ENCODE results near the gene GJA1.

Gene GJA1

DNA sequence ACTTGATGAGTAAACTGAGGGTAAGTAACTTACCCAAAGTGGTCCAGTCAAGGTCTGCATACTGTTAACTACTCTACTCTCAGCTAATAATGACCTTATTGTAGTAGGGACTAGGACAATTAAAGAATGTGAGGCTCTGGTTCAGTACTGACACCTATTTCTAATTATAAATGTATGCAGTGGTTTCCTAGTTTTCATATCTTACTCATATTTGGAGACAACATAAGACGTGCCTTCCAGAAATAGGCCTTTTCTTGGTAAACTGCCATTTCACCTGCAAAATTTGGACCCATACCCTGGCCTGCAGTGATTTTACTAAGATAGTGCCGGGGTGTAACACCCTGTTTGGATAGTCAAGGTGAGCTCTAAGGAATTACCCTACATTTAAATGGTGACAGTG is 24.7 kb downstream of the GJA1 start:
- TF ChIP-seq, protein P1, sequence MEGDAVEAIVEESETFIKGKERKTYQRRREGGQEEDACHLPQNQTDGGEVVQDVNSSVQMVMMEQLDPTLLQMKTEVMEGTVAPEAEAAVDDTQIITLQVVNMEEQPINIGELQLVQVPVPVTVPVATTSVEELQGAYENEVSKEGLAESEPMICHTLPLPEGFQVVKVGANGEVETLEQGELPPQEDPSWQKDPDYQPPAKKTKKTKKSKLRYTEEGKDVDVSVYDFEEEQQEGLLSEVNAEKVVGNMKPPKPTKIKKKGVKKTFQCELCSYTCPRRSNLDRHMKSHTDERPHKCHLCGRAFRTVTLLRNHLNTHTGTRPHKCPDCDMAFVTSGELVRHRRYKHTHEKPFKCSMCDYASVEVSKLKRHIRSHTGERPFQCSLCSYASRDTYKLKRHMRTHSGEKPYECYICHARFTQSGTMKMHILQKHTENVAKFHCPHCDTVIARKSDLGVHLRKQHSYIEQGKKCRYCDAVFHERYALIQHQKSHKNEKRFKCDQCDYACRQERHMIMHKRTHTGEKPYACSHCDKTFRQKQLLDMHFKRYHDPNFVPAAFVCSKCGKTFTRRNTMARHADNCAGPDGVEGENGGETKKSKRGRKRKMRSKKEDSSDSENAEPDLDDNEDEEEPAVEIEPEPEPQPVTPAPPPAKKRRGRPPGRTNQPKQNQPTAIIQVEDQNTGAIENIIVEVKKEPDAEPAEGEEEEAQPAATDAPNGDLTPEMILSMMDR (IDR thresholded peaks at IDR 0.05; ENCODE audit: control extremely low read depth, extremely low read depth, low read depth, missing control alignments), result no peak
- no peak for DNase-seq (ENCODE audit: extremely low spot score)
- POLR2A ChIA-PET, result no interaction called here
- CTCF ChIA-PET, result interaction anchor here (1.3 to 1.8 kb wide), 2 partner anchors 14 to 15 kb away, joined by 4 read pairs; no protein-coding TSS in a partner anchor

DNA sequence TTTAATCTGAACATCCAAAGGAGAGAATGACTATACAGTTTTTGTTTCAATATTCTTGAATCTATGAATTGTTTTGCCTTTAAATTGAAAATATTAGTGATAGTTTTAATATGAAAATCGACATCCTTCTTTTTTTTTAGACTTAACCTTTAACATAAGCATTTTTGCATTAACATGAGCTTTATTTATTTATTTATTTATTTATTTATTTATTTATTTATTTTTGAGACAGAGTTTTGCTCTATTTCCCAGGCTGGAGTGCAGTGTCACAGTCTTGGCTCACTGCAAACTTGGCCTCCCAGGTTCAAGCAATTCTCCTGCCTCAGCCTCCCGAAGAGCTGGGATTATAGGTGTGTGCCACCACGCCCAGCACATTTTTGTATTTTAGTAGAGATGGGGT is 27.6 kb downstream of the GJA1 start:
- POLR2A ChIA-PET, result no interaction called here
- TF ChIP-seq, protein P1 (IDR thresholded peaks at IDR 0.05; ENCODE audit: control extremely low read depth, extremely low read depth, low read depth, missing control alignments), result no peak
- CTCF ChIA-PET, result interaction anchor here (1.5 kb wide), 1 partner anchor 11 kb away, joined by 4 read pairs; no protein-coding TSS in a partner anchor
- no peak for DNase-seq (ENCODE audit: extremely low spot score)

DNA sequence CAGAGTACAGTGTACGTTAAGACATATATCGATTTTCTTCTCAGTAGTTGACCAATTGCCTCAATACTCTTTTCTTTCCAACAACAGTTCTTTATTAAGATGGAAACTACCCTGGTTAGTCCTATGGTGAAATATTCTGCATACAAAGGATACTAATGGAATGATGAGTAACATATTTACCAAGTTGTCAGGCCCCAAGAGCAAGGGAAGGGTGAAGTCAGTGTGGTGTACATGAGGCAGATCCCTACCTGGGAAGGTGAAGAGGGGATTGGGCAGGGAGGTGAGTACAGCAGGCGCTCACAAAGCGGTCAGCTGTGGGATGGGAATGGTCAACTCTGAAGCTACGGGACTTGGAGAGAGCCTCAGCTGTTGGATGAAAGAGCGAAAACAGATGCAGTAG is 29.7 kb downstream of the GJA1 start:
- ChIA-PET CTCF (no interaction called here), POLR2A (no interaction called here)
- no peak for DNase-seq (ENCODE audit: extremely low spot score)
- TF ChIP-seq, protein P1 (IDR thresholded peaks at IDR 0.05; ENCODE audit: control extremely low read depth, extremely low read depth, low read depth, missing control alignments), result no peak

DNA sequence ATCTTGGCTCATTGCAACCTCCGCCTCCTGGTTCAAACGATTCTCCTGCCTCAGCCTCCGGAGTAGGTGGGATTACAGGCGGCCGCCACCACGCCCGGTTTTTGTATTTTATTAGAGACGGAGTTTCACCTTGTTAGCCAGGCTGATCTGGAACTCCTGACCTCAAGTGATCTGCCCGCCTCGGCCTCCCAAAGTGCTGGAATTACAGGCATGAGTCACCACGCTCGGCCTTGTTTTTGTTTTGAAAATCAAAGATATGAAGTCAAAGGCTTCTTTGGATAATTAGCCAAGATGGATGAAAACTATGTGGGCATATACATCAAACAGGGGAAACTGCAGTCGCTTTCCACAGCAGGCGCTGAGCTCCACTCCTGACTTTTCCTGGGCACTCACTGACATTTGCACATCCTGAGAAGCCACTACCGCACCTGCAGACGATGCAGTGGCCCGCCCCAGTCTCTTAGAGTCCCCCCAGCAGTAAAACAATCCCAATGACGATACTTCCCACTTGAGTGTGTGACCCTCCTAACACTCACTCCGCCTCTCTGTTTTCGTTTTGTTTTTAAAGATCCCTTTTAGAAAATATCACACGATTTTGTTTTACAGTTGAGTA is 44.1 kb downstream of the GJA1 start:
- CTCF ChIA-PET, result no interaction called here
- POLR2A ChIA-PET, result no interaction called here
- no peak for DNase-seq (ENCODE audit: extremely low spot score)
- TF ChIP-seq, protein P1 (IDR thresholded peaks at IDR 0.05; ENCODE audit: control extremely low read depth, extremely low read depth, low read depth, missing control alignments), result no peak

DNA sequence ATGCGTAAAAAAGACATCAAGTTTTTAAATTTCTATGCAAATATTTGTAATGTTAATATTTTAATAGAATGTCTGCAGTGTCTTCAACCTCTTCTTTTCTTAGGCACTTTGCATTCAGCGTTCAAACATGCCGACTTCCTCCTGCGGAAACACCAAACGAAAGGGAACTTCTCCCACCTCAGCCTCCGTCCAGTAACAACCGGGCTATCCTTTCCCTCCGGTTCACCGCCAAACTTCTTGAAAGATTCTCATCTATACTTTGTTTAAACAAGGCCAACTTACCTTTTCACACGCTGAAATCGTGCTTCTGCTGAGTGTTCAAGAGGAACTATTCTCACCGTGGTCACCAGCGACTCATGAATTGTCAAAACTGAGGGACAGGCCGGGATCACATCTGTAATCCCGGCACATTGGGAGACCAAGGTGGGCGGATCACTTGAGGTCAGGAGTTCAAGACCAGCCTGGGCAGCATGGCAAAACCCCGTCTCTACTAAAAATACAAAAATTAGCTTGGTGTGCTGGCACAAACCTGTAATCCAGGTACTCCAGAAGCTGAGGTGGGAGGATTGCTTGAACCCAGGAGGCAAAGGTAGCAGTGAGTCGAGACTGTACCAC is 44.8 kb downstream of the GJA1 start:
- TF ChIP-seq, protein P1 (IDR thresholded peaks at IDR 0.05; ENCODE audit: control extremely low read depth, extremely low read depth, low read depth, missing control alignments), result no peak
- CTCF ChIA-PET, result no interaction called here
- POLR2A ChIA-PET, result no interaction called here
- DNase-seq (ENCODE audit: extremely low spot score), result no peak

DNA sequence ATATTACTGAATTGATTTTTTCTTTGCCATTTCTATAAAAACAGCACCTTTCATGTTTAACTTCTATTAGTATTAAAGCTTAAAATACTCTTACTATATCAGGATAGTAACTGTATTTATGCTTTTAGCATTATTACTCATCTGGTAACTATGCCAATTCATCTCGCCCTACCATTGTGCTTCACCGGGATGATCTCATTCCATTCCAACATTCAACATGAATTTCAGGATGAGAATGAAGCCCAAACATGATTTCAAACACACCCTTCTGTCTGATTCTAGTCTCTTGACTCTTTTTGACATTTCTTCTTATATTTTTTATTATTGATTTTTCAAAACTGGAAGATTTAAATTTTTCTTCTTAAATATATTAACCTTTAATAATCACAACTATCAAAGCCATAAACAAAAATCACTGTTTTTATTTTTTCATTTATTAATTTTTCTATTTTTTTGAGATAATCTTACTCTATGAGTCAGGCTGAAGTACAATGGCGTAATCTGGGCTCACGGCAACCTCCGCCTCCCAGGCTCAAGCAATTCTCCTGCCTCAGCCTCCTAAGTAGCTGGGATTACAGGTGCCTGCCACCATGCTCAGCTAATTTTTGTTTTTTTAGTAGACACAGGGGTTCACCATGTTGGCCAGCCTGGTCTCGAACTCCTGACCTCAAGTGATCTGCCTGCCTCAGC is 46.7 kb downstream of the GJA1 start:
- TF ChIP-seq, protein P1 (IDR thresholded peaks at IDR 0.05; ENCODE audit: control extremely low read depth, extremely low read depth, low read depth, missing control alignments), result no peak
- ChIA-PET POLR2A (no interaction called here), CTCF (interaction anchor here (1.4 kb wide), 1 partner anchor 12 kb away, joined by 3 read pairs; no protein-coding TSS in a partner anchor)
- DNase-seq (ENCODE audit: extremely low spot score), result no peak

Measured in GM10248 (cell line).